ENCODE results near the gene YES1. TPM values are rescaled to one million over a fixed set of nuclear protein-coding genes. Genes with fewer than 3 reads are reported as not detected.

YES1 gene
- total and polyA plus RNA-seq, 2 donors (not counting 3 experiments of a cell fraction or from before 2014, with no cell fraction given) = 16.5 to 92.3 TPM

- Histone ChIP-seq H2AFZ (ENCODE audit: low read depth, low read length) (no peak overlapping the region), H4K20me1 (replicated peaks; ENCODE audit: control insufficient read depth, extremely low read depth, insufficient read depth, low read length) (no peaks in the 10 kb centered on the region), H3K4me1 (ENCODE audit: control insufficient read depth, extremely low read depth, insufficient read depth, low read length) (peaks cover 12% of the 10 kb centered on the region), H3K9ac (replicated peaks; ENCODE audit: extremely low read depth, insufficient read depth, low read length) (no peak overlapping the region), H3K27me3 (ENCODE audit: control insufficient read depth in 2 of 2, insufficient read depth in 2 of 2, low read length in 2 of 2) (no peaks in the 10 kb centered on the region), H3K36me3 (ENCODE audit: control insufficient read depth in 2 of 2, extremely low read depth in 1 of 2, insufficient read depth in 2 of 2, low read length in 2 of 2) (no peaks in the 10 kb centered on the region), H3K79me2 (ENCODE audit: control insufficient read depth, insufficient read depth, low read length) (no peaks in the 10 kb centered on the region), H3K4me2 (ENCODE audit: insufficient read depth, low read length) (no peak overlapping the region), H3K27ac (ENCODE audit: insufficient read depth, low read depth, low read length) (no peak overlapping the region), H3K4me3 (replicated peaks in 1 of 3; ENCODE audit: insufficient read depth in 1 of 3, low read depth in 1 of 3, low read length in 3 of 3) (no peak overlapping the region), H3K9me3 (replicated peaks; ENCODE audit: control insufficient read depth, insufficient read depth, low read length) (no peaks in the 10 kb centered on the region), H3K9me1 (replicated peaks; ENCODE audit: control insufficient read depth, extremely low read depth, insufficient read depth, low read length) (no peaks in the 10 kb centered on the region)
- intact Hi-C loops (cut with micrococcal nuclease) (no loop called here), dilution Hi-C loops (cut with MboI; ENCODE audit: extremely low pct_ligation_motif_present, low sequenced_read_pairs) (loop anchor here (25.0 kb wide), 1 partner anchor 90 kb away; no protein-coding TSS in a partner anchor)
- no TSS peak for BruUV-seq (replicated peaks)
- ChIA-PET CTCF (interaction anchor here (4.1 kb wide), 1 partner anchor 13 kb away, joined by 24 read pairs; the partner anchor contains the start of gene YES1), POLR2A (no interaction called here)
- TF ChIP-seq POLR2A (IDR thresholded peaks at IDR 0.05; ENCODE audit: low read depth, low read length) (no peak), GATA2 (IDR thresholded peaks at IDR 0.05; ENCODE audit: insufficient read depth, insufficient read length, low read depth, low read length) (no peak), POLR2AphosphoS5 (IDR thresholded peaks at IDR 0.05; ENCODE audit: insufficient read depth, low read depth, low read length) (no peak), JUN (IDR thresholded peaks at IDR 0.05; ENCODE audit: borderline replicate concordance, insufficient read depth, insufficient read length, low read depth) (no peak), MAX (IDR thresholded peaks at IDR 0.05; ENCODE audit: insufficient read depth, insufficient read length) (no peak), FOS (IDR thresholded peaks at IDR 0.05; ENCODE audit: borderline replicate concordance, insufficient read depth, low read length) (no peak), MYC (IDR thresholded peaks at IDR 0.05; ENCODE audit: low read depth, low read length) (no peak)
- FAIRE-seq (no peak), DNase-seq (ENCODE audit: low read depth, low spot score) (no peak)
These were observed 15.1 kb upstream of the YES1 start for GRCh38 chr18:827093-827677.

Data from endothelial cell of umbilical vein (primary cell).